Astrocyte (in vitro differentiated cells and primary cell): ENCODE results near the gene SIGLEC12.

Experiments used
- CTCF ChIP-seq: IDR thresholded peaks from 2 replicates; pipeline ENCODE4 v1.5.1; 2011; ENCODE audit warnings: low read depth, mild to moderate bottlenecking, inconsistent platforms, low read length, moderate library complexity; ENCODE audit not compliant: insufficient read depth
- EZH2 ChIP-seq: IDR thresholded peaks from 2 replicates; pipeline ENCODE4 v1.6.1; 2012; ENCODE audit warnings: mild to moderate bottlenecking, low read length, inconsistent platforms; ENCODE audit not compliant: insufficient read depth

- TF ChIP-seq EZH2 (no peak), CTCF (no peak)
These were observed 21.9 kb downstream of the SIGLEC12 start for GRCh38 chr19:51479531-51480331.
